H7 (cell line): ENCODE data around the gene FEM1B. TPM values are rescaled to one million over a fixed set of nuclear protein-coding genes. Genes with fewer than 3 reads are reported as not detected.

Experiments
- DNase-seq: peaks from one replicate; pipeline ENCODE4 v3.0.0; 2012
- H3K27me3 ChIP-seq: 2 replicates; pipeline ENCODE4 v1.6.0; 2011; ENCODE audit warnings: mild to moderate bottlenecking, low read length; ENCODE audit not compliant: control insufficient read depth, insufficient read depth
- H3K36me3 ChIP-seq: replicated peaks from 2 replicates; pipeline ENCODE4 v1.5.1; 2011; ENCODE audit warnings: low read length; ENCODE audit not compliant: control insufficient read depth, insufficient read depth
- H3K4me3 ChIP-seq: 2 replicates; pipeline ENCODE4 v1.5.1; 2011; ENCODE audit warnings: low read depth, mild to moderate bottlenecking, control low read depth, low read length, moderate library complexity; ENCODE audit not compliant: insufficient read depth
- total RNA-seq: library from RNA; depleted of rRNA; stranded (reverse); fragments of >200 nt; shearing (Covaris generic); gene quantifications from 2 replicates; pipeline ENCODE4 v1.2.3, GENCODE V29; 2014

The FEM1B gene
- total RNA-seq, 1 experiment from 2014 or later, result 78.4 TPM

DNA sequence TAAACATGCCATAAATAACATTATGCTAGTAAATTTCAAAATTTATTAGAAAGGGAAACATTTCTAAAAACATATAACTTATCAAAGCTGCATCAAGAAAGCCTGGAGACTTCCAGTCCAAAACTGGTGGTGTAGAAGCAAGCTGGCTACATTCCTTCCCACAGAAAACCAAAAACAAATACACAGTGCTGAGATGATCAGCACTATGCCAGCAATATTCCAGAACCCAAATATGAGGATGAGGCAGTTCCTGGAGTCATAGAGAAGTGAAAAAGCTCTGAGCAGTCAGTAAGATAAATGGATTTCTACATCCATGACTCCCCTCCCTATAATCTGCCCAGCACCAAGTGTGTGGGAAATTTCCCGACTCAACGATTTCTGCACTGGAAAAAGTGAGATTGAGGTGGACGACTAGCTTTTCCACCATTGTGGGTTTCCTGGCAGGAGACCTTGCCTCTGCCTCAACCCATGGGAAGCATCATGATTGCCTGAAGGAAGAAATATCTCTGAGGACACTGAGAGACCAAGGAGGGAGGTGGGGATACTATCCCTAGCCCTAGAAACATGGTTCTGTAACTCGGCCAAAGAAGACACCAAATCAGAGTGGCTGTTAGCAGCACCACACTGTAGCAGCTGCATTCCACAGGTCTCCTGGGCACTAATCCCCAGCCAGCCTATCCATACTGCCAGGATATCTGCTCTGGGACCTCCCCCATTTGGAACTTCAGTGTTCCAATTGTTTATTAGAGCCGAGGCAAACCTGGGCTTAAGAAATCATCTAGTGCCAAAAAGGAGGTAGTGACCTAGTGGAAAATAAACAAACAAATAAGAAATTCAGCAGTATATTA is 36.2 kb upstream of the FEM1B start:
- Histone ChIP-seq H3K4me3 (no peak overlapping the region), H3K27me3 (no peaks in the 10 kb centered on the region), H3K36me3 (no peaks in the 10 kb centered on the region)
- no peak for DNase-seq

DNA sequence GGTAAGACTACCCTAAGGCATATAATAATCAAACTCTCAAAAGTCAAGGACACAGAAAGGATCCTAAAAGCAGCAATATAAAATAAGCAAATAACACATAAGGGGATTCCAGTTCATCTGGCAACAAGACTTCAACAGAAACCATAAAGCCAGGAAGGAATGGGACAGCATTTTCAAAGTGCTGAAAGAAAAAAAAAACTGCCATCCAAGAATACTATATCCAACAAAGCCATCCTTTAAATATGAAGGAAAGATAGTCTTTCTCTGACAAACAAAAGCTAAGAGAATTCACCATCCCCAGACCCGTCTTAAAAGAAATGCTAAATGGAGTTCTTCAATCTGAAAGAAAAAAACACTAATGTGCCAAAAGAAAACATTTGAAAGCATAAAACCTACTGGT is 33.3 kb upstream of the FEM1B start:
- DNase-seq, result no peak
- H3K36me3 ChIP-seq, result no peaks in the 10 kb centered on the region

DNA sequence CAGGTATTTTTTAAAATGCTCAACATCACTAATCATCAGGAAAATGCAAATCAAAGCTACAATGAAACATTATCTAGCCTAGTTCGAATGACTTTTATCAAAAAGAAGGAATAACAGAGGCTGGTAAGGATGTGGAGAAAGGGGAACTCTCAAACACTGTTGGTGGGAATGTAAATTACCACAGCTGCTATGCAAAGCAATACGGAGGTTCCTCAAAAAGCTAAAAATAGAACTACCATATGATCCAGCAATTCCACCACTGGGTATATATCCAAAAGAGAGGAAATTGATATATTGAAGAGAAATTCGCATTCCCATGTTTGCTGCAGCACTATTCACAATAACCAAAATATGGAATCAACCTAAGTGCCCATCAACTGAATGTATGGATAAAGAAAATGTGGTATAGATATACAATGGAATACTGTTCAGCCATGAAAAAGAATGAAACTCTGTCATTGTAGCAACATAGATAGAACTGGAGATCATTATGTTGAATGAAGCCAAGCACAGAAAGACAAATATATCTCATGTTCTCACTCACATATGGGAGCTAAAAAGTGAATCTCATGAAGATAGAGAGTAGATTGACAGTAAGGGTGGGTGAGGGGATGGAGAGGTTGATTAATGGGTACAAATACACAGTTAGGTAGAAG is 28.4 kb upstream of the FEM1B start:
- Histone ChIP-seq H3K36me3 (no peaks in the 10 kb centered on the region), H3K4me3 (no peak overlapping the region), H3K27me3 (no peaks in the 10 kb centered on the region)
- no peak for DNase-seq

More for the DNA sequence above, 33.3 kb upstream of the FEM1B start:
- Histone ChIP-seq H3K27me3 (no peaks in the 10 kb centered on the region), H3K4me3 (no peak overlapping the region)

DNA sequence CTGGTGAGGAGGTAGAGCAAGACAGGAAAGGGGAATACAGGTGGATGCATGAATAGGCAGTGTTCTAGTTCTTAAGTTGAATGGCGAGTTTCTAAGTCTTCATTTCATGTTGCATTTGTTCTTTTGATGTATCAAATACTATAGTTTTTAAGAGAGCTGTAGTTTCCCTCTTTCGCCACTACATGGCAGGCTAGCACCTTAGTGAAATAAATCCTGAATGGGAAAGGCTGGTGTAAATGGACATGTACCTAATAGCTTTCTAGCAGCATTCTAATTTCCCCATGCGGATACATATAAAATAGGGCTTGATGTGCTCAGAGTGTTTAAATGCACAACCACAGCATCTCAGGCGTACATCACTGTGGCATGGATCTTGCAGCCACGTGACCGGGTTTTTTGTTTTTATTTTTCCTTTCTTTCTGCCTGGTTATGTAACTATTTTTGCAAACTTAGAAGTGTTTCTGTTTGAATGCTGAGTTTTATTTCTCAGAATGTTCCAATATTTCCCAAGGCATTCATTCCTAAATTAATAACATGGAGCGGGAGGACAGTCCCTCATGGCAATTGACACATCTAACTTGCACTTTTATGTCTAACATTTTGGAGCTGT is 24.5 kb upstream of the FEM1B start:
- DNase-seq, result peak; percentile 67
- H3K4me3 ChIP-seq, result no peak overlapping the region
- no peaks in the 10 kb centered on the region for H3K27me3 ChIP-seq
- H3K36me3 ChIP-seq, result no peaks in the 10 kb centered on the region

DNA sequence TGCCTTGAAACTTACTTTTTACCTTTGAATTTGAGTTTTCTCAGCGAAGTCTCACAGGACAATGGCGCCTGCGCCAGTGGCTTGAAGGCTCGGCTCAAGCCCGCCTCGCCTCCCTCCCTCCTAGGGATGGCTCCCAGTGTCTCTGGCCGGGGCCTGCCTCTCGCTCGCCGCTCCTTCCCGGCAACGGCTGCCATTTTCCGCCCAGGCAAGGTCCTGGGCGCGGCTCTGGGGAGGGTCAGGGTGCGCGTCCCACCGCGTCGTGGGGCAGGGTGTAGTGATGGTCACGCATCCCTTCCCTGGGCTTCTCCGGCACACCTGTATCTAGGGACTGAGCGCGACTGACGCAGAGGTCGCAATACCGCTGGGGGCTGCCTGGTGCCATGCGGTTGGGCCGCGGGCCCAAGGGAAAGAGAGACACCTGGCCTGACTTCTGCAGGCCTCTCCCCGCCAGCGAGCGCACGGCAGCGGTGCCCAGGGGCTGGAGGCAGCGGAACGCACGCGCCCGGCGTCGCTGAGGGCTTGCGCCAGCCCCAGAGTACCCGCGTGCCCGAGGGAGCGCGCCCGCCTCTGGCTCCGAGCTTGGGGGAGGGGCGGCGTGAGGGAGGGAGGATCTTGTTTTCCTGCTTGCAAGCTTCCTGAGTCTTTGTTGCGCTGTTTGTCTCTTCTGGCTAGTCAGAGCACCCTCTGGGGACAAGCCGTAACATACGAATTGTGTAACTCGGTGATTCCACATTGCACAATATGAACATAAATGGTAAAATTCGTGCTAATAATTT is 20.7 kb upstream of the FEM1B start:
- H3K4me3 ChIP-seq, result peak overlapping the region; percentile 59
- no peaks in the 10 kb centered on the region for H3K36me3 ChIP-seq
- no peaks in the 10 kb centered on the region for H3K27me3 ChIP-seq
- peak; percentile 91 for DNase-seq

DNA sequence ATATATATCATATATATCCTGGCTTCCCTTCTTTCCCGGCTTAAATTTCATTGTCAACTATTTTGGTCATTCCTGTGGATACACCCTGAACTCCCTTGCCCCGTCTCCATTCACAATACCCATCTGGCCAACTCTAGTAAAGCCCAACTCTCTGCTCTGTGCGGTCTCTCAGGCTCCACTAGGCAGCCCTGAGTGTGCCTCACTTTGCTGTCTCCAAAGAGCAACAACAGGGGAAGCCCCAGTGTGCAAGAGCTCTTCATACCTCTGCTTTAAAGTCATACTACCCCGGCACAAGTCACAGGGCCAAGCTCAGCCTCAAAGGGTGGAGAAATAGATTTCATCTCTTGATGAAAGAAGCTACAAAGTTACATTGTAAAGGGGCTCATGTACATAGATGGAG is 18.9 kb upstream of the FEM1B start:
- no peaks in the 10 kb centered on the region for H3K27me3 ChIP-seq

DNA sequence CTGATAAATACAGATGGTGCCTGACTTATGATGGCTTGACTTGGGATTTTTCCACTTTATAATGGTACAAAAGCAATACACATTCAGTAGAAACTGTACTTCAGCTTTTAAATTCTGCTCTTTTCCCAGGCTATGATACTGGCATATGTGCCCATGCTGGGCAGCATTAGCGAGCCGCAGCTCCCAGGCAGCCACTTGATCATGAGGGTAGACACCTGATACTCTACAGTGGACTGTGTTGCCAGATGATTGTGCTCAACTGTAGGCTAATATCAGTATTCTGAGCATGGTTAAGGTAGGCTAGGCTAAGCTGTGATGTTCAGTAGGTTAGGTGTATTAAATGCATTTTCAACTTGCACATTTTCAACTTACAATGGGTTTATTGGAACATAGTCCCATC is 17.7 kb upstream of the FEM1B start:
- no peaks in the 10 kb centered on the region for H3K27me3 ChIP-seq
- H3K36me3 ChIP-seq, result no peaks in the 10 kb centered on the region
- no peak overlapping the region for H3K4me3 ChIP-seq
- no peak for DNase-seq

More for the DNA sequence above, 18.9 kb upstream of the FEM1B start:
- no peaks in the 10 kb centered on the region for H3K36me3 ChIP-seq
- no peak for DNase-seq
- H3K4me3 ChIP-seq, result no peak overlapping the region

DNA sequence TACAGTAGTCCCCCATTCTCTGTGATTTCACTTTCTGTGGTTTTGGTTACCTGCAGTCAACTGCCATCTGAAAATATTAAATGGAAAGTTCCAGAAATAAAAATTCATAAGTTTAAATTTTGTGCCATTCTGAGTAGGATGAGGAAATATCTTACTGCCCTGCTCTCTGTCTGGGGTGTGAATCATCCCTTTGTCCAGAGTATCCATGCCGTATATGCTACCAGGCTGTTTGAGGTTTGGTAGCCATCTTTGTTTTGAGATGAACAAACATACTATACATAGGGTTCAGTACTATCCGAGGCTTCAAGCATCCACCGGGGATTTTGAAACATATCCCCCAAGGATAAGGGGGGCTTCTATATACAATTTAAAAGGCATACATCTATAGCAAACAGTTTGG is 16.3 kb upstream of the FEM1B start:
- no peak overlapping the region for H3K4me3 ChIP-seq
- H3K27me3 ChIP-seq, result no peaks in the 10 kb centered on the region

DNA sequence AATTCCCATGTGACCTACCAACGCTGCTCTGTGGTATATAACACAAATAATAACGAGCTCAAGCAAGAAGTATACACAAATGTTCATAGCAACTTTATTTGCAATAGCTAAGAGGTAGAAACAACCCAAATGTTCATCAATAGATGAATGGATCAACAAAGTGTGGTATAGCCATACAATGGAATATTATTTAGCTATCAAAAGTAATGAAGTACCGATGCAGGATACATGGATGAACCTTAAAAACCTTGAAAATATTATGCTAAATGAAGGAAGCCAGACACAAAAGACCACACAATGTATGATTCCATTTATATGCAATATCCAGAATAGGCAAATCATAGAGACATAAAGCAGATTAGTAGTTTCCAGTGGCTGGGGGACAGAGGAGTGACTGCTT is 15.6 kb upstream of the FEM1B start:
- H3K4me3 ChIP-seq, result no peak overlapping the region
- no peaks in the 10 kb centered on the region for H3K36me3 ChIP-seq
- DNase-seq, result no peak
- no peaks in the 10 kb centered on the region for H3K27me3 ChIP-seq

More for the DNA sequence above, 16.3 kb upstream of the FEM1B start:
- no peaks in the 10 kb centered on the region for H3K36me3 ChIP-seq
- no peak for DNase-seq

DNA sequence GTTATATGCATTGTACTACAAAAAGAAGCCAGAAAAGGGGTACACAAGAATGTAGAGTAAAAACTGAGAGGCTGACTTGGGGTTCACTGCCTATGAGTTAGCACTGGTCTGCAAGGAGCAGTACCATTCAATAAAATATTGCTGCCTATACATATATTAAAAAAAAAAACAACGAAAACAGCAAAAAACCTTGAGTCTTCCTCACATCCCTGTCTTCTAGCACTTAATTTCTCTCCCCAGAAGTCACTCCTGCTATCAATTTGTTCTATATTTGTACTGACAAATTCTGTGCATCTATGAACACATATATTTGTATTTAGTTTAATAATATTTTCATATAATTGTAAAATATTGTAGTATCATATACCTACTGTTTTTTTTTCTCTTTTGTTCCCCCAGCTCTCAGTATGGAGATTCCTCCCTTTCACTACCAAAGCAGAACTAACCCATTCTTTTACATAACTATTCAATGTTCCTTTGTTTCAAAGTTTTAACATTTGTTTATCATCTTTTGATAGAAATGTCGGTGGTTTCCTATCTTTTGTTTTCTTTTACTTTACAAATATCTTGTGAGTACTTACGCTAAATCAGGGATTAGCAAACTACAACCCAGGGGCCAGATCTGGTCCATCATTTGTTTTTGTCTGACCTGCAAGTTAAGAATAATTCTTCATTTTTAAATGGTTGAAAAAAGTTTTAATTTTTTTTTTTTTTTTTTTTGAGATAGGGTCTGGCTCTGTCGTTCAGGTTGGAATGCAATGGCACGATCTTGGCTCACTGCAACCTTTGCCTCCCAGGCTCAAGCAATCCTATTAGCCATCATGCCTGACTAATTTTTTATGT is 14.8 kb upstream of the FEM1B start:
- no peak for DNase-seq
- no peak overlapping the region for H3K4me3 ChIP-seq
- no peaks in the 10 kb centered on the region for H3K27me3 ChIP-seq
- no peaks in the 10 kb centered on the region for H3K36me3 ChIP-seq

DNA sequence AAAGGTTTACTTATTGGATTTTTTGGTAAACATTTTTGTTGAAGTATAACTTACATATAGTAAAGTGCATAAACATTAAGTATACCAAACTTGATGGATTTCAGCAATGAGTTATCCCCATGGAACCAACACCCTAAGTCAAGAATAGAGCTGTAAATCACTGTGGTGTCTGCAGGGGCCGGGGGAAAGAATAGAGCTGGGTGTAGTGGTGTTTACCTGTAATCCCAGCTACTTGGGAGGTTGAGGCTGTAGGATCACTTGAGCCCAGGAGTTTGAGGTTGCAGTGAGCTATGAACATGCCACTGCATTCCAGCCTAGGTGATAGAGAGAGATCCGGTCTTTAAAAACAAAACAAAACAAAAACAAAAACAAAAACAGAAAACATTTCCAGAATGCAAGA is 13.3 kb upstream of the FEM1B start:
- H3K36me3 ChIP-seq, result no peaks in the 10 kb centered on the region
- H3K27me3 ChIP-seq, result no peaks in the 10 kb centered on the region
- DNase-seq, result no peak
- no peak overlapping the region for H3K4me3 ChIP-seq

DNA sequence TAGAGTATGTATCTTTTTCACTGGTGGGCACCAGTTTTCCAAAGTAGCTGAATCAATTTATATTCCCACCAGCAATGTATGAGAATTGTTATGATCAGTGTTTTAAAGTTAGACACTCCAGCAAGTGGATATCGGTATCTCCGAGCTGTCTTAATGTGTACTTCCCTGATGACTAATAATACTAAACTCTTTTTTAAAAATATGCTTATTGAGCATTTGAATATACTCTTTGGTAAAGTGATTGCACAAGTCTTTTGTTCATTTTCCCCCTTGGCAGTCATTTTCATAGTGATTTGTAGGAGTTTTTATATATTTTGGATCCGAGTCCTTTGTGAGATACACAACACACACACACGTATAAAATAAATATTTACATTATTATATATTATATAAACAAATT is 12.5 kb upstream of the FEM1B start:
- H3K27me3 ChIP-seq, result no peaks in the 10 kb centered on the region
- no peaks in the 10 kb centered on the region for H3K36me3 ChIP-seq
- H3K4me3 ChIP-seq, result no peak overlapping the region
- DNase-seq, result no peak

DNA sequence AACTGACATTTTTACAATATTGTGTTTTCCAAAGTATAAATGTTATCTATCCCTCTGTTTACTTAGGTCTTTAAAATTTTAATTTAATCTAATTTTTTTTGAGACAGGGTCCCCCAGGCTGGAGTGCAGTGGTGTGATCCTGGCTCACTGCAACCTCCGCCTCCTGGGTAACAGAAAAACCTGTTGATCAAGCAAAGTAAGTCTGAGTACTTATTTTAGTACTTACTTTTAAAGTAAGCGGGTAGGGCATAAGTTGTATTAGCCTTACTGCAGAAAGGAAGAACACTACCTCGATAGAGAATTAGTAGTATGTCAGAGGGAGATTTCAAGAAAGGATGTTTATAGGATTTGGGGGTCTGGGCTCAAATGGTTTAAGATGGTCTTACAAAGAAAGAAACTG is 11.9 kb upstream of the FEM1B start:
- Histone ChIP-seq H3K36me3 (no peaks in the 10 kb centered on the region), H3K4me3 (no peak overlapping the region), H3K27me3 (no peaks in the 10 kb centered on the region)
- no peak for DNase-seq

DNA sequence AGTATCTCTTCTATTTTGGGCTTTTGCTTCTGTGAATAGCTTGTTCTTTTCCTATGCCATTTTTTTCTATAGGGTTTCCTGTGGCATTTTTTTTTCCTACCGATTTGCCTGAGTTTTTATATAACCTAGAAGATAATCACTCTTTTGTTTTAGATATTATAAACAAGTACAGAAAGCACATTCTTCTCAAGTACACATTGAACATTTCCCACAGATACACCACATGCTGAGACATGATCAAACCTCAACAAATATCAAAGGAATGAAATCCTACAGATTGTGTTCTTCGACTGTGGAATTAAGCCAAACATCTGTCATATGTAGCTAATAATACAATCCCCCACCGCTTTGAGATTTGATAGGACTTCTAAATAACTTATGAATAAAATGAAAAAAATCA is 9.1 kb upstream of the FEM1B start:
- Histone ChIP-seq H3K4me3 (no peak overlapping the region), H3K27me3 (no peaks in the 10 kb centered on the region), H3K36me3 (no peaks in the 10 kb centered on the region)
- no peak for DNase-seq
